Astrocyte of the spinal cord (primary cell): ENCODE measurements around the gene SOX13.

Experiments used
- DNase-seq: peaks from one replicate; pipeline ENCODE4 v3.0.0; 2011; ENCODE audit warnings: low read depth, low spot score
- H3K4me3 ChIP-seq: 2 replicates; pipeline ENCODE4 v1.5.1; 2011; ENCODE audit warnings: low read depth, mild to moderate bottlenecking, low read length, moderate library complexity
- in situ Hi-C: cut with HindIII; loops from 2 replicates; pipeline ENCODE4 v1.10.0; 2017; ENCODE audit warnings: low sequenced_read_pairs
- TF ChIP-seq, protein P1 (sequence below): IDR thresholded peaks from 2 replicates; pipeline ENCODE4 v1.5.1; 2012; ENCODE audit warnings: low read depth, mild to moderate bottlenecking, low read length, inconsistent platforms

The SOX13 gene

GRCh38 chr1:204123376-204123775 is 50.5 kb downstream of the SOX13 start:
- TF ChIP-seq, protein P1, sequence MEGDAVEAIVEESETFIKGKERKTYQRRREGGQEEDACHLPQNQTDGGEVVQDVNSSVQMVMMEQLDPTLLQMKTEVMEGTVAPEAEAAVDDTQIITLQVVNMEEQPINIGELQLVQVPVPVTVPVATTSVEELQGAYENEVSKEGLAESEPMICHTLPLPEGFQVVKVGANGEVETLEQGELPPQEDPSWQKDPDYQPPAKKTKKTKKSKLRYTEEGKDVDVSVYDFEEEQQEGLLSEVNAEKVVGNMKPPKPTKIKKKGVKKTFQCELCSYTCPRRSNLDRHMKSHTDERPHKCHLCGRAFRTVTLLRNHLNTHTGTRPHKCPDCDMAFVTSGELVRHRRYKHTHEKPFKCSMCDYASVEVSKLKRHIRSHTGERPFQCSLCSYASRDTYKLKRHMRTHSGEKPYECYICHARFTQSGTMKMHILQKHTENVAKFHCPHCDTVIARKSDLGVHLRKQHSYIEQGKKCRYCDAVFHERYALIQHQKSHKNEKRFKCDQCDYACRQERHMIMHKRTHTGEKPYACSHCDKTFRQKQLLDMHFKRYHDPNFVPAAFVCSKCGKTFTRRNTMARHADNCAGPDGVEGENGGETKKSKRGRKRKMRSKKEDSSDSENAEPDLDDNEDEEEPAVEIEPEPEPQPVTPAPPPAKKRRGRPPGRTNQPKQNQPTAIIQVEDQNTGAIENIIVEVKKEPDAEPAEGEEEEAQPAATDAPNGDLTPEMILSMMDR, result peak; percentile 48
- in situ Hi-C loops, result no loop called here
- no peak overlapping the region for H3K4me3 ChIP-seq
- no peak for DNase-seq

DNA sequence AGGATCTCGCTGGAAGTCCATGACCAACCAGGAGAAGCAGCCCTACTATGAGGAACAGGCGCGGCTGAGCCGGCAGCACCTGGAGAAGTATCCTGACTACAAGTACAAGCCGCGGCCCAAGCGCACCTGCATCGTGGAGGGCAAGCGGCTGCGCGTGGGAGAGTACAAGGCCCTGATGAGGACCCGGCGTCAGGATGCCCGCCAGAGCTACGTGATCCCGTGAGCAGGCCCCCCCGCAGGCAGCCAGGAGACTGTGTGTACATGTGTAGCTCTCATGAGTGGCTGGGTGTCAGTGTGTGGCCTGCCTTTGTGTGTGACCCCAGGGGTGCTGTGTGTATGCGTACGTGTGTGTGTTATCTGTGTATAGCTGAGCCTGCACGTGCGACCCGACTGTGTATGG is 51.7 kb downstream of the SOX13 start:
- H3K4me3 ChIP-seq, result no peak overlapping the region
- TF ChIP-seq, protein P1, result no peak
- in situ Hi-C loops, result loop anchor here (25.0 kb wide), 1 partner anchor 262 kb away; the partner anchor contains the start of gene SNRPE
- DNase-seq, result no peak

- DNase-seq, result no peak
- H3K4me3 ChIP-seq, result no peak overlapping the region
- TF ChIP-seq, protein P1, result no peak
- in situ Hi-C loops, result loop anchor here (25.0 kb wide), 1 partner anchor 264 kb away; the partner anchor contains the start of gene SNRPE
Measured at GRCh38 chr1:204125759-204126351, 52.9 kb downstream of the SOX13 start.

- in situ Hi-C loops, result loop anchor here (25.0 kb wide), 1 partner anchor 264 kb away; the partner anchor contains the start of gene SNRPE
- DNase-seq, result no peak
- TF ChIP-seq, protein P1, result no peak
- H3K4me3 ChIP-seq, result no peak overlapping the region
Measured at GRCh38 chr1:204126386-204126785, 53.5 kb downstream of the SOX13 start.

- TF ChIP-seq, protein P1, result no peak
- no peak for DNase-seq
- in situ Hi-C loops, result loop anchor here (25.0 kb wide), 1 partner anchor 265 kb away; the partner anchor contains the start of gene SNRPE
- no peak overlapping the region for H3K4me3 ChIP-seq
Measured at GRCh38 chr1:204126956-204127355, 54.0 kb downstream of the SOX13 start.

DNA sequence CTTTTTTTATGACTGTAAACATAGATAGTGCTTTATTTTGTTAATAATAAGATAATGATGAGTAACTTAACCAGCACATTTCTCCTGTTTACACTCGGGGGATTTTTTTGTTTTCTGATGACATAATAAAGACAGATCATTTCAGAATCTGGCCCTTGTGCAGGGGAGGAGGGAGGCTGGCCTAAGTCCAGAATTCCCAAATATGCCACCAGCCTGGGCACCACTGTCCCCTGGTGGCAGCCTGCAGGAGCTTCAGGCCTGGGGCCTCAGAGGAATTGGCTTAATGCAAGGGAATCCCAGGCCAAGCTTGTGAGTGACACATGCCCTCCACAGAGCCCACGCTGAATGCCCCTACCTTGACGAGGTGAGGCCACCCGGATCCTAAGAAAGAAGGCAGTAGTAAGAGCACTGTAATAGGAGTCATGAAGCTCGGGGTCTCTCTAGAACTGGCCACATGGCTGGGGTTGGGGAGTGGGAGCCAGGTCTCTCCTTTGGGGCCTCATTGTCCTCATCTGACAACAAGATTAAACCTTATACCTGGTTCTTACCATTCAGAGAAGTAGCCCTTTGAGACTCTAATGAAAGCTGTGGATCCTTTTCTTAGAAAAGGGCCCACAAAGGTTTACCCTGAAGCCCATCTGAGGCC is 54.8 kb downstream of the SOX13 start:
- peak; percentile 71 for DNase-seq
- H3K4me3 ChIP-seq, result no peak overlapping the region
- in situ Hi-C loops, result loop anchor here (25.0 kb wide), 1 partner anchor 265 kb away; the partner anchor contains the start of gene SNRPE
- TF ChIP-seq, protein P1, result peak; percentile 99
